ENCODE measurements around the gene TNS2.

The TNS2 gene

DNA sequence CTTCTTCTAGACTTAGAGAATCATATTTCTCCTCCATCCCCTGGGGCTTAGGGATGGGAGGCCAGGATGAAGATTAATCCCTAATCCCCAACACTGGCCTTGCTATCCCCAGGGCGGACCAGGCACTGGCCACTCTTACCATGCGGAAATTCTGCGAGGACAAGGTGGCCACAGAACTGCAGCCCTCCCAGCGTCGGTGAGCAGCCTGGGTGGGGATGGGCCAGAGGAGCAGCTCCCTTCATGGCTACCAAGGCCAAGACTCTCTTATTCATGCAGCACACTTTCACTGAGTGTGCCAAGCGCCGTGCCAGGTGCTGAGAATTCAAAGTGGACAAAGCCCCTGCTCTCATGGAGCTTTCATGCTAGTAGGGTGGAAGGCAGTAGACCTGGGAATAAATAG, 7.0 kb downstream of the TNS2 start:
- DNase-seq: no peak

DNA sequence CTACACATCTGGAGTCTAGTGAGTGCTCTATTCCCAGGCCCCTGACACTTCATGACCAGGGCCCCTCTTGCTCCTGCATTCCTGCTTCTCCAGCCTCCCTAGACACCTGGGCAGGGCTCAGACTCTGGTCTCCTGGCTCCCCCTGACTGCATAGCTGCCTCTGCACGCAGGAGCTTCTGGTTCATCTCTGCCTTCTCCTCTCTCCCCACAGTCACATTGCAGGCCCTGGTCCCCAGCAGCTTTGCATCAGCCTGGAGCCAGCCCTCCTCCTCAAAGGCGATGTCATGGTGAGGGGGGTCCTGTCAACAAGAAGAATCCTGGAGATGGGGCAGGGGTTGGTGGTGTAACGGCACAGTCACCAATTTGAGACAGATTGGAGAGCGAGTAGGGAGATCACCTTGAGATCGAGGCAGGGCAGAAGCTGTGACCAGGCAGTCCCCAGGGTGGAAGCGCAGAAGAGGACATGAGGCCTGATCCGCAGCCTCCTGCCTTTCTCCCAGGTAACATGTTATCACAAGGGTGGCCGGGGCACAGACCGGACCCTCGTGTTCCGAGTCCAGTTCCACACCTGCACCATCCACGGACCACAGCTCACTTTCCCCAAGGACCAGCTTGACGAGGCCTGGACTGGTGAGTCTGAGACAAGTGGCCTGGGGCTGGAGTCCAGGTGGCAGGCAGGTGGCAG, 8.1 kb downstream of the TNS2 start:
- no peak for DNase-seq

DNA sequence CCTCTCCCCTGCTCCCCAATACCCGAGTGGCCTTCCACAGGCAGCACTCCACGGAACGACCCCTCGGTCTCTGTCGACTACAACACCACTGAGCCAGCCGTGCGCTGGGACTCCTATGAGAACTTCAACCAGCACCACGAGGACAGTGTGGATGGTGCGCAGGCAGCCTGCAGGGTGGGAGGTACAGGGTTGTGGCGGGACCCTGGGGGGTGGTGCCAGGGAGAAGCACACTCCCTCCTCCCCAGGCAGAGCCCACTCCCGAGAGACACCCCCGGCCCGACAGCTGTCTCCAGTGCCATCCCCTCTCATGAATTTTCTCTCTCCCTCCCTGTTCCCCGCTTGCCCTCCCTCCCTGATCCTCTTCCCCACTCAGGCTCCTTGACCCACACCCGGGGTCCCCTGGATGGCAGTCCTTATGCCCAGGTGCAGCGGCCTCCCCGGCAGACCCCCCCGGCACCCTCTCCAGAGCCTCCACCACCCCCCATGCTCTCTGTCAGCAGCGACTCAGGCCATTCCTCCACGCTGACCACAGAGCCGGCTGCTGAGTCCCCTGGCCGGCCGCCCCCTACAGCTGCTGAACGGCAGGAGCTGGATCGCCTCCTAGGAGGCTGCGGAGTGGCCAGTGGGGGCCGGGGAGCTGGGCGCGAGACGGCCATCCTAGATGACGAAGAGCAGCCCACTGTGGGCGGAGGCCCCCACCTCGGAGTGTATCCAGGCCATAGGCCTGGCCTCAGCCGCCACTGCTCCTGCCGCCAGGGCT, 9.0 kb downstream of the TNS2 start:
- DNase-seq: no peak

DNA sequence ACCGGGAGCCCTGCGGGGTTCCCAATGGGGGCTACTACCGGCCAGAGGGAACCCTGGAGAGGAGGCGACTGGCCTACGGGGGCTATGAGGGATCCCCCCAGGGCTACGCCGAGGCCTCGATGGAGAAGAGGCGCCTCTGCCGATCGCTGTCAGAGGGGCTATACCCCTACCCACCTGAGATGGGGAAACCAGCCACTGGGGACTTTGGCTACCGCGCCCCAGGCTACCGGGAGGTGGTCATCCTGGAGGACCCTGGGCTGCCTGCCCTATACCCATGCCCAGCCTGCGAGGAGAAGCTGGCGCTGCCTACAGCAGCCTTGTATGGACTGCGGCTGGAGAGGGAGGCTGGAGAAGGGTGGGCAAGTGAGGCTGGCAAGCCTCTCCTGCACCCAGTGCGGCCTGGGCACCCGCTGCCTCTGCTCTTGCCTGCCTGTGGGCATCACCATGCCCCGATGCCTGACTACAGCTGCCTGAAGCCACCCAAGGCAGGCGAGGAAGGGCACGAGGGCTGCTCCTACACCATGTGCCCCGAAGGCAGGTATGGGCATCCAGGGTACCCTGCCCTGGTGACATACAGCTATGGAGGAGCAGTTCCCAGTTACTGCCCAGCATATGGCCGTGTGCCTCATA, 9.7 kb downstream of the TNS2 start:
- no peak for DNase-seq

GRCh38 chr12:53060064-53060720, 10.3 kb downstream of the TNS2 start:
- no peak for DNase-seq

- no peak for DNase-seq
Observed at GRCh38 chr12:53060721-53061276, 10.9 kb downstream of the TNS2 start.

GRCh38 chr12:53061404-53062010, 11.6 kb downstream of the TNS2 start:
- no peak for DNase-seq

GRCh38 chr12:53062011-53062961, 12.4 kb downstream of the TNS2 start:
- no peak for DNase-seq

GRCh38 chr12:53062977-53063707, 13.3 kb downstream of the TNS2 start:
- DNase-seq: no peak

DNA sequence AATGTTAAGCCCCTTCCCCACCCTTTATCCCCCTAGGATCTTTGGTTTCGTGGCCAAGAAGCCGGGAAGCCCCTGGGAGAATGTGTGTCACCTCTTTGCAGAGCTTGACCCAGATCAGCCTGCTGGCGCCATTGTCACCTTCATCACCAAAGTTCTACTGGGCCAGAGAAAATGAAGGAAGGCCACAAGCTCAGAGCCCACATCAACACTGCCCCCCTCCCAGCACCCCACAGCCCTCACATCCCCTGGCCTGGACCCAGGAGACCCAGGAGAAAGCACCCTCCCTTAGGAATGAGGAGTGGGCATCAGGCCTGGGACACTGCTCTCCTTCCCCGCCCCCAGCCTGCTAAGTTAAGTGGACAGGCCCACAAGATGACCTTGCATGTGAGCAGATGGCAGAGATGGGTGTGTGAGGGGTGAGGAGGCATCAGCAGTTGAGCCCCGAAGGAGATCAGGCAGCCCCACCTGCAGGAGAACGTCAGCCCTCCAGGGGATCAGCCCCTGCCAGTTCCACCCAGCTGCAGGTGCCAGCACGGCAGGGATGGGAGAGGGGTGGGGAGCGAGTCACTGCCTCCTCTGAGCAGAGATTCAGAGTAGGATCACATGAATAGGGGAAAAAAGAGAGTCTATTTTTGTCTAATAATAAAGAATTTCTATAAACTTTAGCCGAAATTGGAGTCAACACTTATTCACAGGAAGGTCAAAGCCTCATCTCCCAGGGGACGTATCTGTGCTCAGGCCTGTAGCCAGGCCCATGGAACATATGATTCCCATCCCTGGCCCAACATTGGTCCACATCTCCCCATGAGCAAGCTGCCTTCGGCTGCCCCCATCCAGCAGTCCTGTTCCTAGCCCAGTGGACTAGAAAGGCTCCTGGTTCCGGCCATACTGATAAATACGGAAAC, 14.1 kb downstream of the TNS2 start:
- DNase-seq: no peak

DNA sequence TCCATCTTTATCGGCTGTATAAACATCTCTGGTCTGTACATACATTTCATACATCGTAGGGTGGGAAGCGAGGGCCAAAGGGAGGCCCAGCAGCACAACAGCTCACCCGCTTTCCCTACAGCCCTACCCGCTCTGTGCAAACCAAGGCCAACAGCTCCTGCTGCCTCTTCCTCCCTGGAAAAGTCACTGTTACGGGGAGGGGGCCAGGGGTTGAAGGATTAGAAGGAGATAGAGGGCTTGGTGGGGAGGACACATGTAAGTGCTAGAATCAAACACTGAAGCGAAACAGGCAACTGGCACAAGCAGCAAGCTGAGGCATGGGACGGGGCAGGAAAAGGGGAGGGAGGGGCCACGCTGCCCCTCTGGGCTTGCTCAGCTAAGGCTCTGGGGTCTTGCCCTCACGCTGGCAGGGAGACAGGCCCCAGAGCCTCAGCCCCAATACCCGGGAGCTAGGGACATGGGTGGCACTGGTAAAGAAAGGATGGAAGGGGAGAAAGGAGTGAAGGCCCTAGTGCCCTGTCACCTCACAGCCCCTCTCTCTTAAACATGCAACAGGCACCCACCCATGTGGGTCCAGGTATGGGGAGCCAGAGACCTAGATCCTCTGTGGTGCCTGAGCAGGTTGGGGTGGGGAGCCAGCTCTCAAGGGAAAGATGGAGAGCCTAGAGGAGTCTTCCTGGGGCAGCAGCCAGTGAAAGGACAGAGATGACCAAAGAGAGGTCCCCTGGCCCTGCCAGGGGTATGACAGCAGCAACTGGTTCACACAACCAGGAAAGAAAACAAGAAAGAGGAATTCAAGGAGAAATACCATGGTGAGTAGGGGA, 15.0 kb downstream of the TNS2 start:
- no peak for DNase-seq

GRCh38 chr12:53065470-53065869, 15.6 kb downstream of the TNS2 start:
- DNase-seq: no peak

GRCh38 chr12:53065975-53066931, 16.4 kb downstream of the TNS2 start:
- DNase-seq: peak; percentile 79

GRCh38 chr12:53067074-53067992, 17.5 kb downstream of the TNS2 start:
- no peak for DNase-seq

DNA sequence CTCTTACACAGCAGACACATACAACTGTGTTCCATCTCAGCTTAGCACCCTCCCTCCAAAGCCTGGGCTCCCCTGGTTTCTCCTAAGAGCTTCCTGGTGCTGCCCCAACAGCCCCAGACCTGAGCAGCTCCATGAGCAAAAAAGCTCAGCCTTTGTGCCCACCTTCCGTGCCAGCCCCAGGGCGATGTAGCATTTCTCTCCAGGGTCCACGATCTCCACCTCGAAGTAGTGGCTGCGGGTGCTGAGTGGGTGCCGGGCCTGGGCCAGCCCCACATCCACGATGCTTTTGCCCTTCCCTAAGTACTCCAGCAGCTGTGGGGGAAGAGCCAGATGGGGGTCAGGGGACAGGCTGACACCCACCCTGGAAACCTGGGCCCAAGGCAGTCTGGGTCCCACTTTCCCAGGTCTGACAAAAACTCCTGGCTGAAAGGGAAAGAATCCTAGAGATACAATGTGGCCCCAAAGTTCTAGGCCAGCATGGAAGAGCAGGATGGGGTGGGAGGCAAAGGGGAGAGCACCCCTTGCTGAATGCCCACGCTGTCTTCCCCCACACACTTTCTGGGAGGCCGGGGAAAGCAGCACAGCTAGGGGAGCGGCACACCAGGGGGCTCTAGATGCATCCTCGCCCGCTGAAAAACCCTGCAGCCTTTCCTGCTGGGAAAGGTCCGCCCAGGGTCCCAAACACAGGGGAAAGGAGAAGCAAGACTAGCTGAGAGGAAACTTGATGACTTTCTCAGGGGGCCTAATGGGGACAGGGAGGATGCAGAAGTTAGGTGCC, 18.3 kb downstream of the TNS2 start:
- DNase-seq: no peak

Measured in hematopoietic multipotent progenitor cell treated with erythropoietin and hydrocortisone succinate and interleukin-3 and kit ligand, for 4 days (in vitro differentiated cells).